DND-41 (cell line): ENCODE data around the gene PCDHA6.
"Not testable (repeated sequence)": the region's sequence is repeated elsewhere in the genome, so short reads cannot be mapped to it uniquely, and the experiment has no call there.

Experiments
- ATAC-seq: fragments of 200-7000 bp; cut with Tn5 transposase; 3 replicates; pipeline ENCODE4 v1.9.1; 2021; ENCODE audit warnings: low read depth; ENCODE audit not compliant: insufficient read depth
- DNase-seq: peaks from one replicate; pipeline ENCODE4 v3.0.0-alpha.2; 2020
- H2AFZ ChIP-seq: 2 replicates; pipeline ENCODE4 v1.6.0; 2012; ENCODE audit warnings: low read depth, low read length
- H3K27ac ChIP-seq: 2 replicates; pipeline ENCODE4 v1.5.1; 2012; ENCODE audit warnings: low read length, inconsistent platforms
- H3K27me3 ChIP-seq: fragments of 200-600 bp; sonication (generic); 2 replicates; pipeline ENCODE4 v1.6.0; 2012; ENCODE audit warnings: low read length, mild to moderate bottlenecking, inconsistent platforms; ENCODE audit not compliant: insufficient read depth, poor library complexity
- H3K36me3 ChIP-seq: 2 replicates; pipeline ENCODE4 v1.5.1; 2012; ENCODE audit warnings: low read length, inconsistent platforms; ENCODE audit not compliant: insufficient read depth
- H3K4me1 ChIP-seq: 2 replicates; pipeline ENCODE4 v1.5.1; 2012; ENCODE audit warnings: mild to moderate bottlenecking, low read length; ENCODE audit not compliant: insufficient read depth
- H3K4me2 ChIP-seq: 2 replicates; pipeline ENCODE4 v1.6.0; 2012; ENCODE audit warnings: mild to moderate bottlenecking, moderate library complexity, low read length, inconsistent platforms; ENCODE audit not compliant: insufficient read depth
- H3K4me3 ChIP-seq, 2 experiments: fragments of 200-600 bp in 1 of 2; shearing (Covaris generic) in 1 of 2; 2 replicates each; pipeline ENCODE4 v1.5.1; 2012 to 2016; ENCODE audit warnings: inconsistent platforms in 2 of 2, low read length in 2 of 2, mild to moderate bottlenecking in 2 of 2, low read depth in 1 of 2, moderate library complexity in 1 of 2
- H3K79me2 ChIP-seq: 2 replicates; pipeline ENCODE4 v1.6.0; 2012; ENCODE audit warnings: low read length, inconsistent platforms; ENCODE audit not compliant: insufficient read depth
- H3K9ac ChIP-seq: 2 replicates; pipeline ENCODE4 v1.6.0; 2012; ENCODE audit warnings: low read depth, mild to moderate bottlenecking, inconsistent platforms, low read length, moderate library complexity
- H3K9me3 ChIP-seq: 2 replicates; pipeline ENCODE4 v1.5.1; 2012; ENCODE audit warnings: low read length, moderate library complexity, mild to moderate bottlenecking, inconsistent platforms; ENCODE audit not compliant: insufficient read depth, severe bottlenecking
- H4K20me1 ChIP-seq: 2 replicates; pipeline ENCODE4 v1.6.0; 2012; ENCODE audit warnings: low read length; ENCODE audit not compliant: insufficient read depth
- EZH2 ChIP-seq: IDR thresholded peaks from 3 replicates; pipeline ENCODE4 v1.6.1; 2012; ENCODE audit warnings: borderline replicate concordance, low read depth, mild to moderate bottlenecking, moderate library complexity, low read length, inconsistent platforms; ENCODE audit not compliant: severe bottlenecking
- TF ChIP-seq, protein P1 (sequence below): IDR thresholded peaks from 2 replicates; pipeline ENCODE4 v1.5.1; 2012; ENCODE audit warnings: borderline replicate concordance, low read length, moderate library complexity, mild to moderate bottlenecking; ENCODE audit not compliant: poor library complexity, severe bottlenecking; ENCODE audit errors: extremely low read depth

PCDHA6 gene

GRCh38 chr5:140828362-140828737 is 590 bp downstream of the PCDHA6 start:
- no peak for DNase-seq
- H3K9me3 ChIP-seq = no peaks in the 10 kb centered on the region
- ATAC-seq = no peak
- no peaks in the 10 kb centered on the region for H3K79me2 ChIP-seq
- no peaks in the 10 kb centered on the region for H3K4me1 ChIP-seq
- TF ChIP-seq, protein P1, sequence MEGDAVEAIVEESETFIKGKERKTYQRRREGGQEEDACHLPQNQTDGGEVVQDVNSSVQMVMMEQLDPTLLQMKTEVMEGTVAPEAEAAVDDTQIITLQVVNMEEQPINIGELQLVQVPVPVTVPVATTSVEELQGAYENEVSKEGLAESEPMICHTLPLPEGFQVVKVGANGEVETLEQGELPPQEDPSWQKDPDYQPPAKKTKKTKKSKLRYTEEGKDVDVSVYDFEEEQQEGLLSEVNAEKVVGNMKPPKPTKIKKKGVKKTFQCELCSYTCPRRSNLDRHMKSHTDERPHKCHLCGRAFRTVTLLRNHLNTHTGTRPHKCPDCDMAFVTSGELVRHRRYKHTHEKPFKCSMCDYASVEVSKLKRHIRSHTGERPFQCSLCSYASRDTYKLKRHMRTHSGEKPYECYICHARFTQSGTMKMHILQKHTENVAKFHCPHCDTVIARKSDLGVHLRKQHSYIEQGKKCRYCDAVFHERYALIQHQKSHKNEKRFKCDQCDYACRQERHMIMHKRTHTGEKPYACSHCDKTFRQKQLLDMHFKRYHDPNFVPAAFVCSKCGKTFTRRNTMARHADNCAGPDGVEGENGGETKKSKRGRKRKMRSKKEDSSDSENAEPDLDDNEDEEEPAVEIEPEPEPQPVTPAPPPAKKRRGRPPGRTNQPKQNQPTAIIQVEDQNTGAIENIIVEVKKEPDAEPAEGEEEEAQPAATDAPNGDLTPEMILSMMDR = no peak
- TF ChIP-seq EZH2 = no peak
- H3K36me3 ChIP-seq = no peaks in the 10 kb centered on the region
- no peak overlapping the region for H3K27ac ChIP-seq
- no peak overlapping the region for H3K9ac ChIP-seq
- no peaks in the 10 kb centered on the region for H3K27me3 ChIP-seq
- no peak overlapping the region for H3K4me2 ChIP-seq
- H2AFZ ChIP-seq = no peak overlapping the region
- H3K4me3 ChIP-seq = no peak overlapping the region
- H4K20me1 ChIP-seq = no peaks in the 10 kb centered on the region

GRCh38 chr5:140829511-140830501 is 2.0 kb downstream of the PCDHA6 start:
- not testable (repeated sequence) for H3K9ac ChIP-seq, H3K27me3 ChIP-seq, H3K4me2 ChIP-seq, DNase-seq, H3K9me3 ChIP-seq, H3K4me3 ChIP-seq, H3K4me1 ChIP-seq, H3K36me3 ChIP-seq, H3K27ac ChIP-seq, H4K20me1 ChIP-seq, ATAC-seq, H2AFZ ChIP-seq, H3K79me2 ChIP-seq

- TF ChIP-seq, protein P1 = no peak
- no peak for TF ChIP-seq EZH2
These were observed 6.2 kb downstream of the PCDHA6 start, which contains the start of gene PCDHA7 for GRCh38 chr5:140833993-140834392. TSS of gene PCDHA7 (plus strand) at chr5:140834269. CDS start at chr5:140834384, 115 bp downstream.

DNA sequence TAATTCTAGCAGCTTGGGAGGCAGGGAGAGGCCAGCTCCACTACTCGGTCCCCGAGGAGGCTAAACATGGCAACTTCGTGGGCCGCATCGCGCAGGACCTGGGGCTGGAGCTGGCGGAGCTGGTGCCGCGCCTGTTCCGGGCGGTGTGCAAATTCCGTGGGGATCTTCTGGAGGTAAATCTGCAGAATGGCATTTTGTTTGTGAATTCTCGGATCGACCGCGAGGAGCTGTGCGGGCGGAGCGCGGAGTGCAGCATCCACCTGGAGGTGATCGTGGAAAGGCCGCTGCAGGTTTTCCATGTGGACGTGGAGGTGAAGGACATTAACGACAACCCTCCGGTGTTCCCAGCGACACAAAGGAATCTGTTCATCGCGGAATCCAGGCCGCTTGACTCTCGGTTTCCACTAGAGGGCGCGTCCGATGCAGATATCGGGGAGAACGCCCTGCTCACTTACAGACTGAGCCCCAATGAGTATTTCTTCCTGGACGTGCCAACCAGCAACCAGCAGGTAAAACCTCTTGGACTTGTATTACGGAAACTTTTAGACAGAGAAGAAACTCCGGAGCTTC is 6.8 kb downstream of the PCDHA6 start:
- not testable (repeated sequence) for H2AFZ ChIP-seq, H4K20me1 ChIP-seq, H3K9me3 ChIP-seq, H3K4me2 ChIP-seq, H3K4me1 ChIP-seq, H3K27me3 ChIP-seq, ATAC-seq, H3K79me2 ChIP-seq, H3K36me3 ChIP-seq, H3K4me3 ChIP-seq, H3K9ac ChIP-seq, H3K27ac ChIP-seq, DNase-seq

More at GRCh38 chr5:140833993-140834392, 6.2 kb downstream of the PCDHA6 start, which contains the start of gene PCDHA7:
- H3K4me3 ChIP-seq = no peak within 1 kb of the TSS
- H3K4me2 ChIP-seq = no peak within 1 kb of the TSS
- H3K9ac ChIP-seq = no peak within 1 kb of the TSS
- no peaks in the 10 kb centered on the region for H3K9me3 ChIP-seq
- H3K79me2 ChIP-seq = no peaks in the 10 kb centered on the region
- ATAC-seq = no peak
- H3K27me3 ChIP-seq = no peaks in the 10 kb centered on the region
- H4K20me1 ChIP-seq = no peaks in the 10 kb centered on the region
- H3K36me3 ChIP-seq = no peaks in the 10 kb centered on the region
- H3K4me1 ChIP-seq = no peaks in the 10 kb centered on the region
- no peak within 1 kb of the TSS for H3K27ac ChIP-seq
- no peak for DNase-seq
- H2AFZ ChIP-seq = no peak within 1 kb of the TSS
